ENCODE data around the gene GABRD. TPM values are rescaled to one million over a fixed set of nuclear protein-coding genes. Genes with fewer than 3 reads are reported as not detected.

GABRD gene
- total RNA-seq, 2 donors from 2014 or later = not detected

GRCh38 chr1:2065699-2066098 lies 46.6 kb downstream of the GABRD start:
- DNase-seq (ENCODE audit: low spot score) = no peak
- no peak for TF ChIP-seq CTCF (IDR thresholded peaks at IDR 0.05)
- no peaks in the 10 kb centered on the region for H3K4me1 ChIP-seq
- no peaks in the 10 kb centered on the region for H3K36me3 ChIP-seq
- H3K27me3 ChIP-seq = no peaks in the 10 kb centered on the region
- H3K27ac ChIP-seq = no peak overlapping the region
- no peaks in the 10 kb centered on the region for H3K9me3 ChIP-seq
- H3K4me3 ChIP-seq = no peak overlapping the region

- no peak for DNase-seq (ENCODE audit: low spot score)
- H3K36me3 ChIP-seq = no peaks in the 10 kb centered on the region
- TF ChIP-seq CTCF (IDR thresholded peaks at IDR 0.05) = no peak
Observed at GRCh38 chr1:2067393-2067792, 48.2 kb downstream of the GABRD start.

GRCh38 chr1:2067981-2068380 lies 48.8 kb downstream of the GABRD start:
- no peak overlapping the region for H3K4me3 ChIP-seq
- H3K27me3 ChIP-seq = no peaks in the 10 kb centered on the region
- no peak overlapping the region for H3K27ac ChIP-seq
- no peaks in the 10 kb centered on the region for H3K4me1 ChIP-seq
- TF ChIP-seq CTCF (IDR thresholded peaks at IDR 0.05) = no peak
- H3K9me3 ChIP-seq = no peaks in the 10 kb centered on the region
- no peak for DNase-seq (ENCODE audit: low spot score)
- no peaks in the 10 kb centered on the region for H3K36me3 ChIP-seq

More at GRCh38 chr1:2067393-2067792, 48.2 kb downstream of the GABRD start:
- H3K27ac ChIP-seq = no peak overlapping the region
- no peaks in the 10 kb centered on the region for H3K4me1 ChIP-seq
- H3K4me3 ChIP-seq = no peak overlapping the region
- no peaks in the 10 kb centered on the region for H3K9me3 ChIP-seq
- H3K27me3 ChIP-seq = no peaks in the 10 kb centered on the region

- H3K27ac ChIP-seq = no peak overlapping the region
Observed at GRCh38 chr1:2068951-2069350, 49.8 kb downstream of the GABRD start.

GRCh38 chr1:2070016-2070415 lies 50.9 kb downstream of the GABRD start:
- no peaks in the 10 kb centered on the region for H3K4me1 ChIP-seq
- no peak for DNase-seq (ENCODE audit: low spot score)
- H3K4me3 ChIP-seq = no peak overlapping the region
- H3K27ac ChIP-seq = no peak overlapping the region
- H3K36me3 ChIP-seq = no peaks in the 10 kb centered on the region
- no peak for TF ChIP-seq CTCF (IDR thresholded peaks at IDR 0.05)
- no peaks in the 10 kb centered on the region for H3K27me3 ChIP-seq
- no peaks in the 10 kb centered on the region for H3K9me3 ChIP-seq

More at GRCh38 chr1:2068951-2069350, 49.8 kb downstream of the GABRD start:
- Histone ChIP-seq H3K27me3 (no peaks in the 10 kb centered on the region), H3K4me3 (no peak overlapping the region), H3K9me3 (no peaks in the 10 kb centered on the region), H3K36me3 (no peaks in the 10 kb centered on the region), H3K4me1 (no peaks in the 10 kb centered on the region)
- no peak for TF ChIP-seq CTCF (IDR thresholded peaks at IDR 0.05)
- no peak for DNase-seq (ENCODE audit: low spot score)

- DNase-seq (ENCODE audit: low spot score) = no peak
Observed at GRCh38 chr1:2070800-2071530, 51.8 kb downstream of the GABRD start.

More at GRCh38 chr1:2070800-2071530, 51.8 kb downstream of the GABRD start:
- no peak for TF ChIP-seq CTCF (IDR thresholded peaks at IDR 0.05)
- no peaks in the 10 kb centered on the region for H3K4me1 ChIP-seq
- H3K27me3 ChIP-seq = no peaks in the 10 kb centered on the region
- H3K27ac ChIP-seq = no peak overlapping the region
- H3K9me3 ChIP-seq = no peaks in the 10 kb centered on the region
- H3K36me3 ChIP-seq = no peaks in the 10 kb centered on the region
- no peak overlapping the region for H3K4me3 ChIP-seq
